GM23338 (cell line): Measurements from ENCODE around the gene CACNA2D4. TPM values are rescaled to one million over a fixed set of nuclear protein-coding genes. Genes with fewer than 3 reads are reported as not detected.

ENCODE experiments used
- ATAC-seq: fragments of 200-7000 bp; cut with Tn5 transposase; 3 replicates; pipeline ENCODE4 v1.9.1; 2020
- DNase-seq: peaks from one replicate; pipeline ENCODE4 v3.0.0-alpha.2; 2015; ENCODE audit warnings: low spot score
- H2AFZ ChIP-seq: fragments of 200-600 bp; sonication (generic); 2 replicates; pipeline ENCODE4 v1.8.0; 2016; ENCODE audit warnings: antibody characterized with exemption, mild to moderate bottlenecking, moderate library complexity
- H3F3A ChIP-seq: fragments of 200-600 bp; sonication (generic); replicated peaks from 2 replicates; pipeline ENCODE4 v1.8.0; 2017; ENCODE audit warnings: antibody characterized with exemption, mixed run types, low read depth
- H3K27ac ChIP-seq: fragments of 200-600 bp; sonication (generic); 2 replicates; pipeline ENCODE4 v1.6.1; 2016; ENCODE audit warnings: low read depth
- H3K27me3 ChIP-seq: fragments of 200-600 bp; sonication (generic); 2 replicates; pipeline ENCODE4 v1.8.0; 2016; ENCODE audit warnings: mild to moderate bottlenecking, mixed run types, moderate library complexity; ENCODE audit not compliant: insufficient read depth
- H3K36me3 ChIP-seq: fragments of 200-600 bp; sonication (generic); 2 replicates; pipeline ENCODE4 v1.8.0; 2016; ENCODE audit warnings: mild to moderate bottlenecking; ENCODE audit not compliant: insufficient read depth
- H3K4me1 ChIP-seq: fragments of 200-600 bp; sonication (generic); 2 replicates; pipeline ENCODE4 v1.8.0; 2016; ENCODE audit warnings: mild to moderate bottlenecking, moderate library complexity; ENCODE audit not compliant: insufficient read depth
- H3K4me2 ChIP-seq: fragments of 200-600 bp; sonication (generic); 2 replicates; pipeline ENCODE4 v1.7.1; 2017; ENCODE audit warnings: mixed run types
- H3K4me3 ChIP-seq: fragments of 200-600 bp; sonication (generic); 2 replicates; pipeline ENCODE4 v1.6.1; 2016; ENCODE audit warnings: mixed run types
- H3K79me2 ChIP-seq: fragments of 200-600 bp; sonication (generic); replicated peaks from 2 replicates; pipeline ENCODE4 v1.8.0; 2017; ENCODE audit warnings: mild to moderate bottlenecking; ENCODE audit not compliant: insufficient read depth
- H3K9me2 ChIP-seq: fragments of 200-600 bp; sonication (generic); 2 replicates; pipeline ENCODE4 v1.8.0; 2017; ENCODE audit not compliant: insufficient read depth
- H4K20me1 ChIP-seq: fragments of 200-600 bp; sonication (generic); replicated peaks from 2 replicates; pipeline ENCODE4 v1.8.0; 2017; ENCODE audit warnings: mild to moderate bottlenecking; ENCODE audit not compliant: insufficient read depth
- H3K27ac Mint-ChIP-seq: 2 replicates; pipeline ENCODE4 v1.8.0; 2020; ENCODE audit warnings: inconsistent platforms, mild to moderate bottlenecking, moderate library complexity, mixed read lengths
- H3K27me3 Mint-ChIP-seq: 3 replicates; pipeline ENCODE4 v1.8.0; 2022; ENCODE audit warnings: low read depth, mild to moderate bottlenecking, moderate library complexity, mixed read lengths, inconsistent platforms; ENCODE audit not compliant: insufficient read depth, poor library complexity
- H3K36me3 Mint-ChIP-seq: 3 replicates; pipeline ENCODE4 v1.8.0; 2021; ENCODE audit warnings: low read depth, mild to moderate bottlenecking, inconsistent platforms, moderate library complexity, mixed read lengths
- H3K4me1 Mint-ChIP-seq: 3 replicates; pipeline ENCODE4 v1.8.0; 2020; ENCODE audit warnings: mild to moderate bottlenecking, inconsistent platforms, mixed read lengths
- H3K4me3 Mint-ChIP-seq: 3 replicates; pipeline ENCODE4 v1.8.0; 2021; ENCODE audit warnings: moderate library complexity, mild to moderate bottlenecking, inconsistent platforms, mixed read lengths
- H3K9me3 Mint-ChIP-seq: 3 replicates; pipeline ENCODE4 v1.8.0; 2020; ENCODE audit warnings: moderate library complexity, mild to moderate bottlenecking, inconsistent platforms, mixed read lengths
- EZH2 ChIP-seq: fragments of 200-600 bp; sonication (generic); IDR thresholded peaks from one replicate; pipeline ENCODE4 v1.8.0; 2017; ENCODE audit warnings: antibody characterized with exemption, mild to moderate bottlenecking, low read depth; ENCODE audit not compliant: unreplicated experiment
- STAT1 ChIP-seq: IDR thresholded peaks from one replicate; pipeline ENCODE4 v1.6.1; 2016; ENCODE audit warnings: antibody characterized with exemption; ENCODE audit not compliant: unreplicated experiment
- polyA plus RNA-seq: library from polyadenylated mRNA; unstranded; fragments of >200 nt; fragmentation: Nextera tagmentation; extraction: Ambion mirVana; gene quantifications from 2 replicates; pipeline ENCODE4 v1.2.1, GENCODE V29; 2016
- total RNA-seq: library from RNA; depleted of rRNA; stranded (reverse); fragments of >200 nt; shearing (Covaris generic); gene quantifications from 2 replicates; pipeline ENCODE4 v1.2.3, GENCODE V29; 2014
- TF ChIP-seq, protein P1 (sequence below): fragments of 250-450 bp; sonication (Bioruptor Pico); IDR thresholded peaks from 2 replicates; pipeline ENCODE4 v1.5.0; 2020; ENCODE audit warnings: mild to moderate bottlenecking, moderate library complexity

The CACNA2D4 gene
- total and polyA plus RNA-seq, 2 experiments from 2014 or later: 0.07 to 0.24 TPM

DNA sequence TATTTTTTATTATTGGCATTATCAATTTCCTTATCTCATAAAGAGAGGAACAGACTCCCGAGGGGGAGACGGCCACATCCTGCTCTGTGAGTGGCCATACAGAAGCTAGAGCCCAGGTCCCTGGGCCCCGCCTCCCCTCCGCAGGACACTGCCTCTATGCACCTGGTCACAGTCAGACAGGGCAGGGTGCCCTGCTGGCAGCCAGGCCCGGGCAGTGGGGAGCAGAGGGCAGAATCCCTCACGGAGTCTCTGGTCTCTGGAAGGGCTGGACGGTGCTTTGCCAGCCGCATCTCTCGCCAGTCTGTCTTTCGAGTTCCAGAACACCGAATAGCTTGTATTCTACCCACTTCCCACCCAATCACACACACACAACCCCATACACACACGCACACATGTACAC lies 16.4 kb upstream of the CACNA2D4 start:
- Mint-ChIP-seq H3K36me3 (no peaks in the 10 kb centered on the region), H3K9me3 (no peaks in the 10 kb centered on the region), H3K27me3 (peaks cover 11% of the 10 kb centered on the region), H3K4me1 (peaks cover 3% of the 10 kb centered on the region), H3K27ac (no peak overlapping the region), H3K4me3 (no peak overlapping the region)
- Histone ChIP-seq H3K27ac (no peak overlapping the region), H3K4me3 (no peak overlapping the region), H3K9me2 (no peaks in the 10 kb centered on the region), H3K79me2 (no peaks in the 10 kb centered on the region), H3K36me3 (0 out of 2 replicates have a peak, but pooled peaks cover 5% of the 10 kb centered on the region), H3F3A (peaks cover 4% of the 10 kb centered on the region; the same call in 1 of the 2 replicates), H3K4me1 (peaks cover 4% of the 10 kb centered on the region; the same call in 1 of the 2 replicates), H3K27me3 (no peaks in the 10 kb centered on the region), H4K20me1 (no peaks in the 10 kb centered on the region), H3K4me2 (no peak overlapping the region), H2AFZ (no peak overlapping the region)
- ATAC-seq (no peak), DNase-seq (no peak)
- no peak for TF ChIP-seq STAT1
- TF ChIP-seq, protein P1, sequence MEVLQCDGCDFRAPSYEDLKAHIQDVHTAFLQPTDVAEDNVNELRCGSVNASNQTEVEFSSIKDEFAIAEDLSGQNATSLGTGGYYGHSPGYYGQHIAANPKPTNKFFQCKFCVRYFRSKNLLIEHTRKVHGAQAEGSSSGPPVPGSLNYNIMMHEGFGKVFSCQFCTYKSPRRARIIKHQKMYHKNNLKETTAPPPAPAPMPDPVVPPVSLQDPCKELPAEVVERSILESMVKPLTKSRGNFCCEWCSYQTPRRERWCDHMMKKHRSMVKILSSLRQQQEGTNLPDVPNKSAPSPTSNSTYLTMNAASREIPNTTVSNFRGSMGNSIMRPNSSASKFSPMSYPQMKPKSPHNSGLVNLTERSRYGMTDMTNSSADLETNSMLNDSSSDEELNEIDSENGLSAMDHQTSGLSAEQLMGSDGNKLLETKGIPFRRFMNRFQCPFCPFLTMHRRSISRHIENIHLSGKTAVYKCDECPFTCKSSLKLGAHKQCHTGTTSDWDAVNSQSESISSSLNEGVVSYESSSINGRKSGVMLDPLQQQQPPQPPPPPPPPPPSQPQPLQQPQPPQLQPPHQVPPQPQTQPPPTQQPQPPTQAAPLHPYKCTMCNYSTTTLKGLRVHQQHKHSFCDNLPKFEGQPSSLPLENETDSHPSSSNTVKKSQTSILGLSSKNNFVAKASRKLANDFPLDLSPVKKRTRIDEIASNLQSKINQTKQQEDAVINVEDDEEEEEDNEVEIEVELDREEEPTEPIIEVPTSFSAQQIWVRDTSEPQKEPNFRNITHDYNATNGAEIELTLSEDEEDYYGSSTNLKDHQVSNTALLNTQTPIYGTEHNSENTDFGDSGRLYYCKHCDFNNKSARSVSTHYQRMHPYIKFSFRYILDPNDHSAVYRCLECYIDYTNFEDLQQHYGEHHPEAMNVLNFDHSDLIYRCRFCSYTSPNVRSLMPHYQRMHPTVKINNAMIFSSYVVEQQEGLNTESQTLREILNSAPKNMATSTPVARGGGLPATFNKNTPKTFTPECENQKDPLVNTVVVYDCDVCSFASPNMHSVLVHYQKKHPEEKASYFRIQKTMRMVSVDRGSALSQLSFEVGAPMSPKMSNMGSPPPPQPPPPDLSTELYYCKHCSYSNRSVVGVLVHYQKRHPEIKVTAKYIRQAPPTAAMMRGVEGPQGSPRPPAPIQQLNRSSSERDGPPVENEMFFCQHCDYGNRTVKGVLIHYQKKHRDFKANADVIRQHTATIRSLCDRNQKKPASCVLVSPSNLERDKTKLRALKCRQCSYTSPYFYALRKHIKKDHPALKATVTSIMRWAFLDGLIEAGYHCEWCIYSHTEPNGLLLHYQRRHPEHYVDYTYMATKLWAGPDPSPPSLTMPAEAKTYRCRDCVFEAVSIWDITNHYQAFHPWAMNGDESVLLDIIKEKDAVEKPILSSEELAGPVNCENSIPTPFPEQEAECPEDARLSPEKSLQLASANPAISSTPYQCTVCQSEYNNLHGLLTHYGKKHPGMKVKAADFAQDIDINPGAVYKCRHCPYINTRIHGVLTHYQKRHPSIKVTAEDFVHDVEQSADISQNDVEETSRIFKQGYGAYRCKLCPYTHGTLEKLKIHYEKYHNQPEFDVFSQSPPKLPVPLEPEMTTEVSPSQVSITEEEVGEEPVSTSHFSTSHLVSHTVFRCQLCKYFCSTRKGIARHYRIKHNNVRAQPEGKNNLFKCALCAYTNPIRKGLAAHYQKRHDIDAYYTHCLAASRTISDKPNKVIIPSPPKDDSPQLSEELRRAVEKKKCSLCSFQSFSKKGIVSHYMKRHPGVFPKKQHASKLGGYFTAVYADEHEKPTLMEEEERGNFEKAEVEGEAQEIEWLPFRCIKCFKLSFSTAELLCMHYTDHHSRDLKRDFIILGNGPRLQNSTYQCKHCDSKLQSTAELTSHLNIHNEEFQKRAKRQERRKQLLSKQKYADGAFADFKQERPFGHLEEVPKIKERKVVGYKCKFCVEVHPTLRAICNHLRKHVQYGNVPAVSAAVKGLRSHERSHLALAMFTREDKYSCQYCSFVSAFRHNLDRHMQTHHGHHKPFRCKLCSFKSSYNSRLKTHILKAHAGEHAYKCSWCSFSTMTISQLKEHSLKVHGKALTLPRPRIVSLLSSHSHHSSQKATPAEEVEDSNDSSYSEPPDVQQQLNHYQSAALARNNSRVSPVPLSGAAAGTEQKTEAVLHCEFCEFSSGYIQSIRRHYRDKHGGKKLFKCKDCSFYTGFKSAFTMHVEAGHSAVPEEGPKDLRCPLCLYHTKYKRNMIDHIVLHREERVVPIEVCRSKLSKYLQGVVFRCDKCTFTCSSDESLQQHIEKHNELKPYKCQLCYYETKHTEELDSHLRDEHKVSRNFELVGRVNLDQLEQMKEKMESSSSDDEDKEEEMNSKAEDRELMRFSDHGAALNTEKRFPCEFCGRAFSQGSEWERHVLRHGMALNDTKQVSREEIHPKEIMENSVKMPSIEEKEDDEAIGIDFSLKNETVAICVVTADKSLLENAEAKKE: no peak

DNA sequence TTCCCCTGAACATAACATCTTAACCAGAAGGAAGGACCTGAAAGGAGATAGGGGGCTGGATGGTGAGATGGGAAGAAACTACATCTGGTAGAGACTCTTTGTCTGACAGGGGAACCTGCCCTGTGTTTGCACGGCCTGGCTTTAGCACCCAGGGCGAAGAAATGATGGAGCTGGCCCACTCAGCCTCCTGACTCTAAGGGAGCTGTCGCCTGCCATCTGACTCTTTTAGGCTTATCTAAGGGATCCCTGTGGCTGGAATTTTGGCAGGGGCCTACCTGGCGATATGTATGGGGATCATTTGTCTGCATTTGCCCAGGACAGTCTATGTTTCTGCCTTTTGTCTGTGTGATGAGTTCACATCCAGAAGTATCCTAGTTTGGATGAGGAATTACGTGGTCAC lies 15.6 kb upstream of the CACNA2D4 start:
- Mint-ChIP-seq H3K9me3 (no peaks in the 10 kb centered on the region), H3K27me3 (peaks cover 10% of the 10 kb centered on the region), H3K4me3 (no peak overlapping the region), H3K27ac (no peak overlapping the region), H3K36me3 (no peaks in the 10 kb centered on the region), H3K4me1 (no peaks in the 10 kb centered on the region; the same call in 2 of the 3 replicates)
- Histone ChIP-seq H4K20me1 (no peaks in the 10 kb centered on the region), H3K36me3 (0 out of 2 replicates have a peak, but pooled peaks cover 5% of the 10 kb centered on the region), H3K79me2 (no peaks in the 10 kb centered on the region), H3K9me2 (no peaks in the 10 kb centered on the region), H2AFZ (no peak overlapping the region), H3K4me1 (no peaks in the 10 kb centered on the region), H3K27ac (no peak overlapping the region), H3K4me2 (no peak overlapping the region), H3F3A (peaks cover 4% of the 10 kb centered on the region; the same call in 1 of the 2 replicates), H3K4me3 (no peak overlapping the region), H3K27me3 (no peaks in the 10 kb centered on the region)
- TF ChIP-seq EZH2: no peak
- no peak for TF ChIP-seq STAT1
- DNase-seq (no peak), ATAC-seq (no peak)
